Ecto neural progenitor cell (in vitro differentiated cells): ENCODE data around the gene FCHSD2.
A peak's percentile ranks its signal among the peaks of the same experiment; 100 is the strongest.
"Not testable (repeated sequence)": the region's sequence is repeated elsewhere in the genome, so short reads cannot be mapped to it uniquely, and the experiment has no call there.

ENCODE experiments used
- DNase-seq: peaks from one replicate; pipeline ENCODE4 v3.0.0-alpha.2; 2018; ENCODE audit warnings: low spot score

FCHSD2 gene

DNA sequence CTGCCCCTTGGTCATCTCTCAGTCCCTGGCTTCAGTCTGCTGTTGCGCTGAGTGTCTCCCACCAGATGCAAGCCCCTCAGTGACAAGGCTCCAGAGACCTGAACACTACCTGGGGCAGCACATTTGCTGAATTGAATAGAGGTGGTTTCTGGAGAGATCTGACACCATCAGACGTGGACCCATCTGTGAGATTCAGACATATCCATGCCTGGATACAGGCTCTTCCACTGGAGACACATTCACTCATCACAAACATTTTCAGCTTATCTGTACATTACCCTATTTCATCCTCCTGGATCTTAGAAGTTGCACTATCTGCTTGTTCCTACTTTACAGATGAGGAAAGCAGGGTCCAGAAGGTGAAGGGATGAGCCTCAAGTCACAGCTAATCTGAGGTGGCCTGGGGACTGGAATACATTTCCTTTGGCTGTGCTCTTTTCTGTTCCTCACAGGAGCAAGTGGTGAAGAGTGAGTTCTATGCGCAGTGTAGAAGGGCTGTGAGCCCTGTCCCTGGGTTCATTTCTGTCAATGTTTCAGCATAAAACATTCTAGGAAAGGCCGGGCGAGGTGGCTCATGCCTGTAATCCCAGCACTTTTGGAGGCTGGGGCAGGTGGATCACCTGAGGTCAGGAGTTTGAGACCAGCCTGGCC lies 308.9 kb downstream of the FCHSD2 start:
- no peak for DNase-seq

DNA sequence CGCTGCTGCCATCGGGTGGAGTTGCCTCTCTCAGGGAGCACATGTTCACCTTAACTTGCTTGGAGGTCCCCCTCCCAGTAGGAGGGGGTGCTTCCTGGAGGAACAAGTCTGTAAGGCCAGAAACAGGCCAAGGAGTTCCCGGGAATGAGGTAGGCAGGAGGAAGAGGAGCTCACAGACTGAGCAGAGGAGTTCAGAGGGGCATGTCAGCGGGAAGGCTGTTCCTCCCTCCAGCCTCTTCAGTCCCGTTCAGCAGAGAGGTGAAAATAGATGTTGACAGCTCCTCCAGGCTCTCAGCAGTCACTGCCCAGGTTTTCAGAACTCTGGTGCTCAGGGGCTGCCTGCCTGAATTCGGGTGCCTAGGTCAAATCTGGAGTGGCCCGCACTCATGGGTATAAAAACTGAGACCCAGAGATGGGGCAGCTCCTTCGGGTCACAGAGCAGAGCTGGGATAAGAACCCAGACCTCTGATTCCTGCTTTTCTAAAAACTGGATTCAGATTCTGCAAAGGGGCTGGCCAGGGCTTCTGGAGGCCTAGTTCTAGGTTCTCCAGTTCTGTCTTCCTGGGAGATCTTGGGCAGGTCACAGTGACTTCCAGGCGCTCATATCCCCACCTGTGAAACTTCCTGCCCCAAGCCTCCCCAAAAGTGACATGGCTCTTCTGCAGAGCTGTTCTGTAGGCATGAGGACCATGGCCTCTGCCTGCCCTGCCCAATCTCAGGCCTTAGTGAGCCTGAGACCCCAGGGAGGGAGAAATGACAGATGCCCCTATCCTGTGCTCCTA lies 309.6 kb downstream of the FCHSD2 start:
- DNase-seq, result peak; percentile 42

DNA sequence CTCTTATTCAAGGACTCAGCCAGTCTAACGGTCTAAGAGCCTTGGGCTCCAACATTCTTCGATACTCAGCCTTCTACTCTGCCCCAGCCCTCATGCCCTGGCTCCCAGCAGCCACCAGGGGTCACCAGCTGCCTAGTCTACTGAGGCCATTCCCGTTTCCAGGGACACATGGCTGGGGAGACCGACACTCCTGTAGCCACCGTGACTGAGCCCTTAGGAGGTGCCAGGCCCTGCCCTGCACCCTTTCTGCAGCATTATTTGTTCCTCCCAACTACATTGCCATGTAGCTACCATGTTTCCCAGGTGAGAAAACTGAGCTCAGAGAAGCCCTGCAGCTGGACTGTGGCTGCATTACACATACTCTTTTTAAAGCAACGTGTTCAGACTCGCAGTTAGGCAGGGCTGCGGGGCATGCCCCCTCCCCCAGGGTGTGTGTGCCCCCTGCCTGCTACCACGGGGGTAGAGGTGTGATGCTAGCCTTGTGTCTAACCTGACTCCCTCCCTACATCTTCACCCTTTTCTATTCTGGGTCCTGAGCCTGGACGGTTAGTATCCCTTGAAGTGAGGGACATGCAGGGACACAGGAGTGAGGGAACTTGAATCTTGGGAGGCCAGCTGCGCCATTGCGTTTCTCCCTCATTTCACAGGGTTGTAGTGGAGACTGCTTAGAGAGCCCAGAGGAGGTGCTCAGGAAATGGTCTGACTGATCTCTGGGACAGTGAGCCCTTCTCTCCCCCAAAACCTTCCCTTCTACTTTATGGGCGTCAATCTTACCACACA lies 310.4 kb downstream of the FCHSD2 start:
- peak; percentile 88 for DNase-seq

DNA sequence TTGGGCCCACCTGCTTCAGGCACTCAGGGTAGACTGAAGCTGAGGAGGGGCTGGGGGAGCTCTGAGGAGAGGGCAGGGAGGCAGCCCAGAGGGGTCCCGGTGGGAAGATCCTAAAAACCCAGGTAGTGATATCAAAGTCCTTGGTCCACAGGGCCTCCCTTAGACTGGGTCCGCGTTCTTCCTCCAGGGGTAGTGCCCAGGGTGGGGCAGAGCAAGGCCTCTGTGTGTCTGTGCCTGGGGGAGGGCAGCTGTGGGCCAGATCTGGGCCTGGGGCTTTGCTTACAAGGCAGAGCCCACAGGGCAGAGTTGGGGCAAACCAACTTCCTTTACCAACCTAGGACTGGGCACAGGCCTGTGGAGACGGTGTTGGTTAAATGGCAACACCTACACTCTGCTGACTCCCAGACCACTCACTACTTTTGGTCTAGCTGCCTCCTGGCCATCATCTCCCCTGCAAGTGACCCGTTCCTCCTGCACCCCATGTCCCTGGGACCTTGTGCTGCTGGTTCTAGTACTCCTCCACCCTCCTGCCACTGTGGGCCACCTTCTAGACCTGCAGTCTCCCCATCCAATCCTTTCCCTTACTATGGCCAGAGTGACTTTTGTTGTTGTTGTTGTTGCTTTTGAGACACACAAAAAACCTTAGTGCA lies 312.1 kb downstream of the FCHSD2 start:
- DNase-seq, result no peak

DNA sequence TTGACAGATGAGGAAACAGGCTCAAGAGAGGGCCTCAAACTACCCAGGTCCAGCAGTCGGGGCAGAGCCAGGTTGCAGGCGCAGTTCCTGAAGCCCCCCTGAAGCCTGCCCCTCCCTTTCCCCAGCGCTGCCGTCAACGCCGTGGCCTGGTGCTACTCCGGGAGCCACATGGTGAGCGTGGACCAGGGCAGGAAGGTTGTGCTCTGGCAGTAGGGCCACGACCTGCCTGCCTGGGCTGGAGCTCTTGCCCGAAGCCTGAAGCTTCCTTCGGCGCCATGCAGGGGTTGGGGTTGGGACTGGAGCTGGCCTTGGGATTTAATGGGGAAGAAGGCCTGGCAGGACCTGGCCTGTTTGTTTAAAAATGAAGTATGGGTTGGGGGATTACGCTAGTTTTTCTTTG lies 312.9 kb downstream of the FCHSD2 start:
- DNase-seq, result no peak

DNA sequence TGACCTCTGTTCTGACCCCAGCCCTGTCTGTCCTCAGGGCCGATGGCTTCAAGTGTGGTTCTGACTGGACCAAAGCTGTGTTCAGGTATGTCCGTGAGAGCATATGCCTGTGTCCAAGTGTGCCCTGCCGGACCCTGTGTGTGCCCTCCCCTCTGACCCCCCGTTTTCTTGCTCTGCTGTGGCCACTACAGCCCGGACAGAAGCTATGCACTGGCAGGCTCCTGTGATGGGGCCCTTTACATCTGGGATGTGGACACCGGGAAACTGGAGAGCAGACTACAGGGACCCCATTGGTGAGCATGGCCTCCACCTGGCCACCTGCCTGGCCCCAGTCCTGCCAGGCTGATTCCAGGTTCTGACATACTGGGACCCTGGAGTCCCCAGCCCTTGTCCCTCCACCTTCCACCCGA lies 313.4 kb downstream of the FCHSD2 start:
- no peak for DNase-seq

DNA sequence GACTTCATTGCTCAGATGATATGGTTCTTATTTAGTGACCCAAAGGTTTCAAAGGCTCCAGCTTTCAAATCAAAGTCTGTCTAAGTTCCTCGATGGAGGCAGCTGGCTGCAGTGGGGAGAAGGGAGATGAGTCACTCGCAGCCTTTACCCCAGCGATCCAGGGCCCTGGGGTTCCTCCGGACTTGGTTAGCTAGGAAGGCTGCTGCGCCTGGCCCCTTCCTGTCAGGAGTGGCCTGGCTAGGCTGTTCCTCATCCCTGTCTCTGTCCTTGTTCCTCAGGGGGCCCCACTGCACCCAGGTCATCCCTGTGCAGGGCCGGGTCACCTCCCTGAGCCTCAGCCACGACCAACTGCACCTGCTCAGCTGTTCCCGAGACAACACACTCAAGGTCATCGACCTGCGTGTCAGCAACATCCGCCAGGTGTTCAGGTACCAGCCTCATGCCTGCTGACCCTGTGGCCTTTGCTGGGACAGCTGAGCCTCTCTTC lies 314.0 kb downstream of the FCHSD2 start:
- DNase-seq, result no peak

DNA sequence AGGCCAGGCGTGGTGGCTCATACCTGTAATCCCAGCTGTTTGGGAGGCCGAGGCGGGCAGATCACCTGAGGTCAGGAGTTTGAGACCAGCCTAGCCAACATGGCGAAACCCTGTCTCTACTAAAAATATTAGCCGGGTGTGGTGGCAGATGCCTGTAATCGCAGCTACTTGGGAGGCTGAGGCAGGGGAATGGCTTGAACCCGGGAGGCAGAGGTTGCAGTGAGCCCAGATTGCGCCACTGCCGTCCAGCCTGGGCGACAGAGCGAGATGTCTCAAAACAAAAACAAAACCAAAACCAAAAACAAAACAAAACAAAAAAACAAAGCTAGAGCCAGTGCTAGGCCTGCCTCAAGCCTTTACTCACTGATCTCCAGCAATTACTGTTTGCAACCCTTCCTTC lies 314.5 kb downstream of the FCHSD2 start:
- DNase-seq, result not testable (repeated sequence)

DNA sequence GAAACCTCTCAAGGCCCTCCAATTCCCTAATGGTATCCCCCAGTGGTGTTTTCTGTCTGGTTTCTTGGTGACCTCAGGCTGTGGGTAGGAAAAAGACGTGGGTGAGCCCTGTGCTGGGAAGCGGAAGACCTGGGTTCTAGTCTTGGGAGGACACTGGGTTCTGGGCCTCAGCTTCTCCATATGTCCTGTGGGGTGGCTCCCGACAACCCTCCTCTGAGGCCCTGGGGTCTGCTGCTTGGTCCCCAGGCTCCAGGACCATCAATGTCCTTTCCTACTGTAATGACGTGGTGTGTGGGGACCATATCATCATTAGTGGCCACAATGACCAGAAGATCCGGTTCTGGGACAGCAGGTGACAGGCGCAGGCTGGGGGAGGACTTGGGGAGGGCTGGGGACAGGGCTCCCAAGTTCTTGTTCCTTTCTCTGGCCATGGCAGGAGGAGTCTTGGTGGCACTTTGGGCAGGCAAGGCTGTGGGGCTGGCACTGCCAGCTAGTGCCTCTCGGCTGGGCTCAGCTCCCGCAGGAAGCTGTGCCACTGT lies 315.1 kb downstream of the FCHSD2 start:
- DNase-seq, result no peak

DNA sequence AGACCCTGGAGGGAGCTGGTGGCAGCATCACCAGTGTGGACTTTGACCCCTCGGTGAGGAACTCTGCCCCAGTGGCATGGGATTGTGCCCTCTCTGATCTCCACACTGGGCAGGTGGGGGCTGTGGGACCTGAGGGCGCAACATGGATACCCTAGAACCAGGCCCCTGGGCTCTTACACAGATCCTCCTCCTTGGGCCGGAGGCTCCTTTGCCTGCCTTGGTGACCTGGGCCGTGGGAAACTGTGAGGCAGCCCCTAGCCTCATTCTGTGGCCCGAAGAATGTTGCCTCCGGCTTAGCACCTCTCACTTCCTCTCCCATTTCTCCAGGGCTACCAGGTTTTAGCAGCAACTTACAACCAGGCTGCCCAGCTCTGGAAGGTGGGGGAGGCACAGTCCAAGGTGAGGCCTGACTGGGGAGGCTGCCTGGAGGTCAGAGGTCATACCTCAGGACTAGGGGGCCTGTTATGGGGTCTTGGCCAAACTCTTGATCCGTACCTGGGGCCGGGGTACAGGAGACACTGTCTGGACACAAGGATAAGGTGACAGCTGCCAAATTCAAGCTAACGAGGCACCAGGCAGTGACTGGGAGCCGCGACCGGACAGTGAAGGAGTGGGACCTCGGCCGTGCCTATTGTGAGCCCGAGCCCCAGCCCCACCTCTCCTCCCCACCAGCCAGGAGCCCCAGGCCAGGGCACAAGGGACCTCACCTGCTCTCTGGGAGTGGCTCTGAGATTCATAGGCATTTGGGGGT lies 315.8 kb downstream of the FCHSD2 start:
- DNase-seq, result no peak

DNA sequence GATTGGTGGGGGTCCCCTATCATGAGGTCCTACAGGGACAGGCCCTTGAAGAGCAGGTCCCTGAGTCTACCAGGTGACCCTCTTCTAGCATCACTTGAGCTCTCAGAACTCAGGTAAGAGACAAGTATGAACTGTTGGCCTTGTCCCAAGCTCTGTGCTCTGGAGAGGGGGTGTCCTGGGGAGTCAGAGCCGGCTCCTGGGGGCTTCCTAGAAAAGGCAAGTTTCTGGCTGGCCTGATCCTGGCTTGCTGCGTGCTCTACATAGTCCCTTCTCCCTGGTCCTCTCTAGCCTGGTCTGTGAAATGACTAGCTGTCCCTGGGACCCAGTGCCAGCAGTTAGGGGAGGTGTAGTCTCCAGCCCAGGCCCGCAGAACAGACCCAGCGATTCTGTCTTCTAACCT lies 316.5 kb downstream of the FCHSD2 start:
- DNase-seq, result no peak

DNA sequence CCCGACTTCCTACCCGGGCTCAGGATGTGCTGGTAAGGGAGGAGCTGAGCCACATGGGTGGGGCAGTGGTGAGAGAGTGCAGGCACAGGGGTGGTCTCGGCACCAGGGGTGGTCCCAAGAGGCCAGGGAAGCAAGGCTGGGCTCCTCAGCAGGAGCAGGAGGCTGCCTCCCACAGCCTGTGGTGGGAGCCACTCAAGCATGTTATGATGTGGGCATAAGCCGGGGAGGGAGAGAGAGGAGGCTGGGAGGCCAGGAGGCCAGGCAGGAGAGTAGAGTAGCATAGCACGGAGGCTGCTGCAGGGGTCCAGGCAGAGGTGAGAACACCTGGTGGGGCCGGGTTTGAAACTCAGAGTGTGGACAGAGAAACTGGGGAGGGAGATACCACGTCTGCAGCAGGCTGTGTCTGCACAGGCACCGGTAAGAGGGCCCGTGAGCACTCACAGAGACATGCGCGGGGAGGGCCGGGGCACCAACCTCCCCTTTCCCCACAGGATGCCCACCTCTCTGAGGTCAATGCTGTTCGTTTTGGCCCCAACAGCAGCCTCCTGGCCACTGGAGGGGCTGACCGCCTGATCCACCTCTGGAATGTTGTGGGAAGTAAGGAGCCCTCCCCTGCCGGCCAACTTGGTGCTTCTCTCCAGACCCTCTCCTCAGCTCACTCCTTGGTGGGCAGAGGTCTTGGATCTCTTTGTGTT lies 317.2 kb downstream of the FCHSD2 start:
- no peak for DNase-seq

DNA sequence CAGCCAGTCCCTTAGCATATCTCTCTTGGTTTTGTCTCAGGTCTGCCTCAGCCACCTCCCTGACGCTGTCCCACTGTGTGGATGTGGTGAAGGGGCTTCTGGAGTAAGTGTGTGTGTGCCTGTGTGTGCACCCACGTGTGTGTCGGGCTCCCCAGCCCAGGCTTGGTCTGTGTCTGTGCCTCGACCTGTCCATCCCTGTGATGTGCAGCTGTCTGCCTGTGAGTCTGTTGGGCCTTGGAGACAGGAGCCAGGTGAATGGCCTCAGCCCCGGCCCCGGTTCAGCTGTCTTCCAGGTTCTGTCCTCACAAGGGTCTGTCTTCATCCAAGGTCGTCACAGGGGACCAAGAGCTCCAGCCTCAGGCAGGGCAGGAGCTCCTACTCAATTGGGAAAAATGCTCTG lies 318.1 kb downstream of the FCHSD2 start:
- DNase-seq, result no peak

DNA sequence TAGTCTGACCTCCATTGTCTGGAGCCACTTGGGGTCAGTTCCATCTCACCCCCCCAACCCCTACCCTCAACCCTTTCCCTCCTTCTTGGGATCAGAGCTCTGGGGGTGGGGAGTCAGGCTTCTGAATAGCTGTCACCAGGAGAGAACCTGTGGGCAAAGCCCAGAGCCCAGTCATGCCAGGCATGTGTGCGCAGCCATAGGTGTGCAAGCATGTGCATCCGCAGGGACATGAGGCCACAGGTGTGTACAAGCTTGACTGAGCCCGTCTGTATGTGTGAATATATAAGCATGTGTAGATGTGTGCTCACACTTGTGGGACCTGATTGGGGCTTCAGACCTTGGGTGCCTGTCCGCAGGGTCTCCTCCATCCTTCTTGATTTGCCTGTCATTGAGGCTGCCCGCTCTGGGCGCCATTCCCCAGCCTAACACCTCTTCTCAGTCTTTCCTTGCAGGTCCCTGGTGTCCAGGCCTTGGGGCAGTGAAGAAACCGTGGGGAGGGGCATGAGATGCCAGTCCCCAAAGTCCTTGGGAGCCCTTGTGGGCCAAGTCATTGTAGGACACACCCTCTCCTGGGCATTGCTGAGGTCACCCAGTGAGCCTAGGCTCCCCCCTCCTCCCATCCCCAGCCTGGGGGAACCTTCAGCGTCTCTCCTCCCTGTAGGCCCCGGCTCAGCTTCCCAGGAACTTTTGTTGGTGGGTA lies 318.9 kb downstream of the FCHSD2 start:
- peak; percentile 46 for DNase-seq

DNA sequence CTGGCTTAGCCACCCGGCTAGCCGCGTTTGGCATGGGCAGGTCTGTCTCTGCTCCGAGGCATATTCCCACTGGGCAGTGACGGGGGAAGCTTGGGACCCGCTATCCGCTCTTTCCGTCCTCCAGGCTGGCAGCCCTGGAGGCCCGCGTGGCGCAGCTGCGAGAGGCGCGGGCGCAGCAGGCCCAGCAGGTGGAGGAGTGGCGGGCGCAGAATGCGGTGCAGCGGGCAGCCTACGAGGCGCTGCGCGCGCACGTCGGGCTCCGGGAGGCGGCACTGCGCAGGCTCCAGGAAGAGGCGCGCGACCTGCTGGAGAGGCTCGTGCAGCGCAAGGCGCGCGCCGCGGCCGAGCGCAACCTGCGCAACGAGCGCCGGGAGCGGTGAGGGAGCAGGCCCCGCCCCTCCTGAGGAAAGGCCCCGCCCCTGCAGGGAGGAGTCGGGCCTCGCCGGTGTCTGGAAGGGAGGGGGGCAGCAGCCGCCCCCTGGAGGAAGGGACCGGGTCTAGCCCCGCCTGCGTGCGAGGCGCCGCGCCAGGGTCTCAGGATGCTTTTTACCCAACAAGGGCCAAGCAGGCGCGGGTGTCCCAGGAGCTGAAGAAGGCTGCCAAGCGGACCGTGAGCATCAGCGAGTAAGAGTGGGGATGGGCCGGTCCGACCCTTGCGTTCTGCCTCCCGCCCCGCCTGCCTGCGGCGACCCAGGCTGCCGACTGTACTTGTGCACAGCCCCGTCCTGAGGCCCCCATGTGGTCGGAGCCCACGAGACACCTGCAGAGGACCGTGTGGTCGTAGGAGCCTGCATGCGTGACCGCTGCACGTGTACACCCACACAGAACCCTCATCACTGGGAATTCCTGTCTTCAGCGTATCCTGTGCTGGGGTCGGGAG lies 320.0 kb downstream of the FCHSD2 start:
- DNase-seq, result peak; percentile 97

DNA sequence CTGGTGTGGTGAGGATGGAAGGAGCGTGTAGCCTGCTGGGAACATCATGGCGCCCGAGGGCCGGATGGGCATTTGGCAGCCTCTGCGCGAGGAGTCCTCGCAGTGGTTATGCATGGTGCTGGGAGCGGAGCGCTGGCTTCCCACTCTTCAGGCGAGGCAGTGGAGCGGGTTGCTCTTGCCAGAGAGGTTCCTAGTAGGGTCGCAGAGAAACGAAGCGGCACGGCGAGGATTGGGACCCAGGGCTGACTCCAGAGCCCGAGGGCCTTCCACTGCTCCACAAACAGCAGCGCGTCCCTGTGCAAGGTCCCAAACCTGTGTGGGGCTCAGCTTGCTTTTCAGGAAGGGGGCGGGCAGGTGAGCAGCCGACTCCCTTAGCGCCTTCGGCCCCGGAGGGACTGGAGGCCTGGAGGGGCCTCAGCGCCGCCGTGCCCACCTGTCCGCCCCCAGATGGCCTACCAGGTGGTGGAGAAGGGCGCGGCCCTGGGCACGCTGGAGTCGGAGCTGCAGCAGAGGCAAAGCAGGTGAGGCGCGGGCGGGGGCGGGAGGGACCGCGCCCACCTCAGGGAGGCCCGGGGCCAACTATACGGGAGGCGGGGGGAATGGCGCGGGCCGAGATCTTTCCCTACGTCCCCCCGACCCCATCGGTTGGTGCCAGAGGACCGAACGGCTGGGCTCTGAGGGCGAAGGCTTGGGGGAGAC lies 320.7 kb downstream of the FCHSD2 start:
- DNase-seq, result no peak

DNA sequence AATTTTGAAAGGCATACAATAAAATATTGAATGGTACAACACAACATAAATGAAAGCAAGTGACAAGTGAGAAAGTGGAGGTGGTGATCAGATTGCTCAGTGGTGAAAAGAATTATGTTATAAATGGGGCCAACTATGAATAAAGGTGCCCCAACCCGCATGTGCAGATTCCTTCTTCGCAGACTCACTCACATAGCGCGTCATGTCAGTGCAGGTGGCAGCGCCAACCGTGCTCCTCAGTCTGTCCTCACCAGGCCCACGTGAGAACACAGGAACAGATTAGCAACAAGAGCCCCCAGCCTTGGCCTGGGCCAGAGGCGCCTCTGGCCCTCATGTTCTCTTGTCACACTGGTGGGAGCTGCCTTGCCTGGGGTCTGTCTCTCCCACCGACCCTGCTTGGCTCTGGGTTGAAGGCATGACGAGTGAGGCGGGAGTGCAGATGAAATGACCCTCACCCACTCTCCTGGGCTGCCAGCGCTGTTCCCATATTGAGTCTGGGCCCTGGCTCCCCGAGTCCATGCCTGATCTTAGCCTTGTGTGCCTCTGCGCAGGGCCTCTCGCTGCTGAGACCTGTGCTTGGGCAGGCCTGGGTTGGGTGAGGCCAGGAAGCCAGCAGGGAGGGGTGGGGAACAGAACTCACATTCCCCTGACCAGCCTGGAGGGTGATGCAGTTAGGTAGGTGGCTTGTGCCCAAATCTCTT lies 321.5 kb downstream of the FCHSD2 start:
- no peak for DNase-seq

DNA sequence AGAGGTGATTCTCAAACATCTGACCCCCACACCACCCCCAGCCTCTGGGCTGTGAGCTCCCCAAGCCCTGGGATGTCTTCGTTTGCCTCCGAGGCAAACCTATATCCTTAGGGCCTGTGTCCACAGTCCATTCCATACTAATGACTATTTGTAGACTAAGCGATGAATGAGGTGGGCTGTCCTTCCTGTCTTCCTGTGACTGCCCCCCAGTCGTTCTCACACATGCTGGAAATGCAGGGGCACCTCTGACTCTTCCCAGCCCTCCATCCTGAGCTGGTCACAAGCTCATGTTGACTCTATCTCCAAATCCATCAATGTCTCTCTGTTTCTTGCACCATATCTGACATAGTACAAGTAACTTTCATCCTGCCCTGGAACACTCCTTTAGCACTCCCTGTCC lies 323.1 kb downstream of the FCHSD2 start:
- no peak for DNase-seq
